ENCODE results near the gene DACH1.

GRCh38 chr13:71430681-71431080 is 436.3 kb downstream of the DACH1 start:
- TF ChIP-seq CTCF (IDR thresholded peaks at IDR 0.05) (no peak), POLR2A (IDR thresholded peaks at IDR 0.05) (no peak), POLR2AphosphoS5 (IDR thresholded peaks at IDR 0.05) (no peak)
